IMR-90 (cell line): ENCODE measurements around the gene FBXO17. TPM values are rescaled to one million over a fixed set of nuclear protein-coding genes. Genes with fewer than 3 reads are reported as not detected.

Source experiments
- ATAC-seq: fragments of 200-7000 bp; cut with Tn5 transposase; 2 replicates; pipeline ENCODE4 v1.9.1; 2020; ENCODE audit warnings: low read depth, mild to moderate bottlenecking, moderate library complexity
- BruUV-seq: library from RNA; stranded (reverse); fragments of 400-500 nt; replicated peaks from 2 replicates; lab custom pipeline; 2021; lab: Mats Ljungman, UMichigan
- CTCF ChIA-PET: fragments of 300-600 bp; formaldehyde crosslinking; extraction: SDS; loops from one replicate; lab custom pipeline; 2021; ENCODE audit warnings: antibody characterized with exemption; lab: Yijun Ruan, JAX
- POLR2A ChIA-PET: fragments of 300-600 bp; sonication (Branson Sonifier 250); formaldehyde crosslinking; loops from one replicate; lab custom pipeline; 2022; ENCODE audit warnings: antibody characterized with exemption; ENCODE audit not compliant: unreplicated experiment; lab: Charles Lee
- DNase-seq: peaks from one replicate; pipeline ENCODE4 v3.0.0; 2013
- H2AFZ ChIP-seq: replicated peaks from 2 replicates; pipeline ENCODE3; 2013; ENCODE audit warnings: low read length, mild to moderate bottlenecking; ENCODE audit not compliant: poor library complexity
- H2AK5ac ChIP-seq: 2 replicates; pipeline ENCODE4 v1.6.1; 2013; ENCODE audit warnings: low read depth, low read length, inconsistent platforms
- H2AK9ac ChIP-seq: replicated peaks from 2 replicates; pipeline ENCODE3; 2013; ENCODE audit warnings: mild to moderate bottlenecking, low read depth, low read length, moderate library complexity; ENCODE audit not compliant: poor library complexity
- H2BK120ac ChIP-seq: 2 replicates; pipeline ENCODE4 v1.6.1; 2013; ENCODE audit warnings: low read depth, low read length, inconsistent platforms
- H2BK15ac ChIP-seq: 3 replicates; pipeline ENCODE4 v1.6.1; 2013; ENCODE audit warnings: low read depth, low read length, inconsistent platforms
- H2BK20ac ChIP-seq: 2 replicates; pipeline ENCODE4 v1.6.1; 2013; ENCODE audit warnings: low read depth, mild to moderate bottlenecking, inconsistent platforms, low read length, moderate library complexity
- H2BK5ac ChIP-seq: 2 replicates; pipeline ENCODE4 v1.6.1; 2013; ENCODE audit warnings: mild to moderate bottlenecking, low read depth, low read length, inconsistent platforms; ENCODE audit not compliant: poor library complexity, severe bottlenecking
- H3K14ac ChIP-seq: replicated peaks from 2 replicates; pipeline ENCODE4 v1.6.1; 2013; ENCODE audit warnings: low read depth, low read length, inconsistent platforms
- H3K18ac ChIP-seq: 2 replicates; pipeline ENCODE4 v1.6.1; 2013; ENCODE audit warnings: low read depth, low read length, control low read depth
- H3K23ac ChIP-seq: 2 replicates; pipeline ENCODE4 v1.6.1; 2013; ENCODE audit warnings: low read depth, low read length, inconsistent platforms
- H3K27ac ChIP-seq: 2 replicates; pipeline ENCODE4 v1.5.1; 2013; ENCODE audit warnings: mild to moderate bottlenecking, control low read depth, low read length; ENCODE audit not compliant: insufficient read depth
- H3K27me3 ChIP-seq: 2 replicates; pipeline ENCODE4 v1.6.1; 2013; ENCODE audit warnings: low read length; ENCODE audit not compliant: control insufficient read depth, insufficient read depth
- H3K36me3 ChIP-seq: 2 replicates; pipeline ENCODE4 v1.6.1; 2013; ENCODE audit warnings: low read length, mixed read lengths; ENCODE audit not compliant: control insufficient read depth, insufficient read depth
- H3K4ac ChIP-seq: 2 replicates; pipeline ENCODE4 v1.6.1; 2013; ENCODE audit warnings: low read depth, low read length, inconsistent platforms
- H3K4me1 ChIP-seq: 2 replicates; pipeline ENCODE4 v1.6.1; 2013; ENCODE audit warnings: low read length, mixed read lengths; ENCODE audit not compliant: control insufficient read depth, insufficient read depth
- H3K4me2 ChIP-seq: 2 replicates; pipeline ENCODE4 v1.6.1; 2013; ENCODE audit warnings: low read depth, mild to moderate bottlenecking, control low read depth, low read length, moderate library complexity
- H3K4me3 ChIP-seq: 2 replicates; pipeline ENCODE4 v1.5.1; 2013; ENCODE audit warnings: low read depth, mild to moderate bottlenecking, control low read depth, low read length, moderate library complexity; ENCODE audit not compliant: insufficient read depth
- H3K56ac ChIP-seq: 2 replicates; pipeline ENCODE4 v1.6.1; 2013; ENCODE audit warnings: low read length, inconsistent platforms; ENCODE audit not compliant: insufficient read depth; ENCODE audit errors: extremely low read depth
- H3K79me1 ChIP-seq, 2 experiments: 2 replicates each; pipeline ENCODE4 v1.6.1; 2013; ENCODE audit warnings: low read length in 2 of 2, inconsistent platforms in 1 of 2, low read depth in 1 of 2
- H3K9ac ChIP-seq: 2 replicates; pipeline ENCODE4 v1.6.1; 2013; ENCODE audit warnings: low read depth, low read length, control low read depth
- H3K9me1 ChIP-seq: 2 replicates; pipeline ENCODE4 v1.6.1; 2013; ENCODE audit warnings: low read length, inconsistent platforms; ENCODE audit not compliant: insufficient read depth
- H3K9me3 ChIP-seq: 2 replicates; pipeline ENCODE4 v1.6.1; 2013; ENCODE audit warnings: low read length; ENCODE audit not compliant: control insufficient read depth, insufficient read depth
- H4K20me1 ChIP-seq: 2 replicates; pipeline ENCODE4 v1.6.1; 2013; ENCODE audit warnings: low read length, inconsistent platforms; ENCODE audit not compliant: insufficient read depth
- H4K5ac ChIP-seq: 2 replicates; pipeline ENCODE4 v1.6.1; 2013; ENCODE audit warnings: mild to moderate bottlenecking, low read depth, low read length, control low read depth
- H4K8ac ChIP-seq, 2 experiments: 2 replicates each; pipeline ENCODE4 v1.6.1; 2013; ENCODE audit warnings: low read depth in 2 of 2, low read length in 2 of 2, control low read depth in 1 of 2, inconsistent platforms in 1 of 2
- H4K91ac ChIP-seq: 2 replicates; pipeline ENCODE4 v1.6.1; 2013; ENCODE audit warnings: low read depth, low read length, inconsistent platforms; ENCODE audit not compliant: insufficient read depth
- BHLHE40 ChIP-seq: fragments of 150-350 bp; IDR thresholded peaks from 2 replicates; pipeline ENCODE4 v1.6.1; 2016; ENCODE audit warnings: mild to moderate bottlenecking, low read depth, low read length
- CEBPB ChIP-seq: IDR thresholded peaks from 2 replicates; pipeline ENCODE4 v1.6.1; 2012; ENCODE audit warnings: low read depth, low read length, improper control_type of control experiment
- CHD1 ChIP-seq: IDR thresholded peaks from 2 replicates; pipeline ENCODE4 v1.6.1; 2012; ENCODE audit warnings: low read depth, low read length, improper control_type of control experiment
- MAFK ChIP-seq: IDR thresholded peaks from 2 replicates; pipeline ENCODE4 v1.6.1; 2012; ENCODE audit warnings: low read depth, low read length, improper control_type of control experiment
- MXI1 ChIP-seq: IDR thresholded peaks from 2 replicates; pipeline ENCODE4 v1.6.1; 2012; ENCODE audit warnings: low read depth, mild to moderate bottlenecking, low read length, moderate library complexity, borderline replicate concordance
- RAD21 ChIP-seq: IDR thresholded peaks from 2 replicates; pipeline ENCODE4 v1.6.1; 2012; ENCODE audit warnings: low read length, improper control_type of control experiment
- RFX5 ChIP-seq: IDR thresholded peaks from 2 replicates; pipeline ENCODE4 v1.8.0; 2012; ENCODE audit warnings: low read depth, mild to moderate bottlenecking, low read length, moderate library complexity
- SMC3 ChIP-seq: fragments of 150-350 bp; IDR thresholded peaks from 2 replicates; pipeline ENCODE4 v1.6.1; 2016; ENCODE audit warnings: low read depth, mild to moderate bottlenecking, antibody characterized with exemption, low read length, moderate library complexity
- WGBS, 2 experiments: methylation state at CpG; one replicate each; pipeline versions ENCODE4 v1.1.5 to v1.1.7; 2013; ENCODE audit warnings: missing lambda C conversion rate in 2 of 2; ENCODE audit not compliant: insufficient read length in 1 of 2; ENCODE audit errors: extremely low coverage in 2 of 2; 5-methylcytosine and 5-hydroxymethylcytosine counted together
- dilution Hi-C: fragments of 300-500 bp; cut with HindIII; formaldehyde crosslinking; loops from one replicate; pipeline ENCODE4 v1.14.3; 2018; ENCODE audit warnings: low sequenced_read_pairs; ENCODE audit not compliant: unreplicated experiment
- in situ Hi-C: fragments of 300-500 bp; cut with MboI; formaldehyde crosslinking; loops from 3 replicates; pipeline ENCODE4 v1.14.3; 2019; ENCODE audit warnings: low sequenced_read_pairs, inconsistent platforms, mixed read lengths
- intact Hi-C: fragments of 100-400 bp; cut with micrococcal nuclease; formaldehyde crosslinking; loops from 2 replicates; pipeline ENCODE4 v1.10.0; 2022
- polyA plus RNA-seq, 3 experiments: library from polyadenylated mRNA; depleted of rRNA; stranded (reverse); fragments of >200 nt; gene quantifications; 2 replicates each; pipeline ENCODE4 v1.2.3, GENCODE V29; 2012; ENCODE audit warnings: low replicate concordance in 1 of 3
- total RNA-seq: library from RNA; depleted of rRNA; stranded (reverse); fragments of >200 nt; gene quantifications from 2 replicates; pipeline ENCODE4 v1.2.3, GENCODE V29; 2012
- TF ChIP-seq, protein P1 (sequence below): conservative IDR thresholded peaks from 2 replicates; pipeline ENCODE4 v1.5.1; 2012; ENCODE audit warnings: mild to moderate bottlenecking, low read depth, low read length, improper control_type of control experiment
- TF ChIP-seq, protein P2 (sequence below): fragments of 150-350 bp; IDR thresholded peaks from 2 replicates; pipeline ENCODE4 v1.6.1; 2016; ENCODE audit warnings: low read depth, mild to moderate bottlenecking, low read length, moderate library complexity, borderline replicate concordance
- TF ChIP-seq, protein P3 (sequence below): fragments of 150-350 bp; IDR thresholded peaks from 2 replicates; pipeline ENCODE4 v1.6.1; 2017; ENCODE audit warnings: mild to moderate bottlenecking, antibody characterized with exemption, low read length, low read depth

Gene FBXO17
- total and polyA plus RNA-seq, 2 of the 4 experiments (the other 2 are of a cell fraction) = 10.8 to 20.7 TPM

DNA sequence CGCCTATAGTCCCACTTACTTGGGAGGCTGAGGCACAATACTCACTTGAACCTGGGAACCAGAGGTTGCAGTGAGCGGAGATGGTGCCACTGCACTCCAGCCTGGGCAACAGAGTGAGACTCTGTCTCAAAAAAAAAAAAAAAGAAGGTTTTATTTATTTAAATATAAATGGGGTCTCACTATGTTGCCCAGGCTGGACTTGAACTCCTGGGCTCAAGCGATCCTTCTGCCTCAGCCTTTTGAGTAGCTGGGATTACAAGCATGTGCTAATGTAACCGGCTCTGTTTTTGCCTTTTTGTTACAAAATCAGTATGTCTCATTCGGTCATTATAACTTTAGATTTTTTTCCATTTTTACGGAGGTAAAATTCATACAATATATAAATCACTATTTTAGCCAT lies 32.6 kb upstream of the FBXO17 start:
- dilution Hi-C loops = no loop called here
- POLR2A ChIA-PET = no interaction called here

More for the DNA sequence above, 32.6 kb upstream of the FBXO17 start:
- Histone ChIP-seq H2BK5ac (no peak overlapping the region), H4K20me1 (no peaks in the 10 kb centered on the region), H2BK20ac (no peak overlapping the region), H3K9me1 (no peaks in the 10 kb centered on the region), H3K4me1 (no peaks in the 10 kb centered on the region), H3K14ac (no peak overlapping the region), H4K8ac (no peak overlapping the region), H3K18ac (no peak overlapping the region), H3K4ac (no peak overlapping the region), H4K91ac (no peak overlapping the region), H2AK9ac (no peak overlapping the region), H3K27me3 (peaks cover 14% of the 10 kb centered on the region), H3K56ac (no peak overlapping the region), H3K9ac (no peak overlapping the region), H3K27ac (no peak overlapping the region), H2AFZ (no peak overlapping the region), H3K23ac (no peak overlapping the region), H3K4me2 (no peak overlapping the region), H4K5ac (no peak overlapping the region), H3K9me3 (no peaks in the 10 kb centered on the region), H3K79me1 (no peaks in the 10 kb centered on the region), H2AK5ac (no peak overlapping the region), H3K36me3 (no peaks in the 10 kb centered on the region), H3K4me3 (no peak overlapping the region), H2BK120ac (no peak overlapping the region), H2BK15ac (no peak overlapping the region)
- no TSS peak for BruUV-seq
- whole genome bisulfite sequencing, 2 experiments = no CpG with 5 or more reads among the region's 6 CpGs
- in situ Hi-C loops = no loop called here
- CTCF ChIA-PET = interaction anchor here (0.7 kb wide), 1 partner anchor 1080 kb away, joined by 6 read pairs; no protein-coding TSS in a partner anchor
- no peak for TF ChIP-seq BHLHE40
- no peak for TF ChIP-seq CHD1
- TF ChIP-seq RAD21 = no peak
- no peak for TF ChIP-seq RFX5
- TF ChIP-seq MXI1 = no peak
- TF ChIP-seq, protein P1, sequence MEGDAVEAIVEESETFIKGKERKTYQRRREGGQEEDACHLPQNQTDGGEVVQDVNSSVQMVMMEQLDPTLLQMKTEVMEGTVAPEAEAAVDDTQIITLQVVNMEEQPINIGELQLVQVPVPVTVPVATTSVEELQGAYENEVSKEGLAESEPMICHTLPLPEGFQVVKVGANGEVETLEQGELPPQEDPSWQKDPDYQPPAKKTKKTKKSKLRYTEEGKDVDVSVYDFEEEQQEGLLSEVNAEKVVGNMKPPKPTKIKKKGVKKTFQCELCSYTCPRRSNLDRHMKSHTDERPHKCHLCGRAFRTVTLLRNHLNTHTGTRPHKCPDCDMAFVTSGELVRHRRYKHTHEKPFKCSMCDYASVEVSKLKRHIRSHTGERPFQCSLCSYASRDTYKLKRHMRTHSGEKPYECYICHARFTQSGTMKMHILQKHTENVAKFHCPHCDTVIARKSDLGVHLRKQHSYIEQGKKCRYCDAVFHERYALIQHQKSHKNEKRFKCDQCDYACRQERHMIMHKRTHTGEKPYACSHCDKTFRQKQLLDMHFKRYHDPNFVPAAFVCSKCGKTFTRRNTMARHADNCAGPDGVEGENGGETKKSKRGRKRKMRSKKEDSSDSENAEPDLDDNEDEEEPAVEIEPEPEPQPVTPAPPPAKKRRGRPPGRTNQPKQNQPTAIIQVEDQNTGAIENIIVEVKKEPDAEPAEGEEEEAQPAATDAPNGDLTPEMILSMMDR = no peak
- no peak for TF ChIP-seq CEBPB
- TF ChIP-seq, protein P2, sequence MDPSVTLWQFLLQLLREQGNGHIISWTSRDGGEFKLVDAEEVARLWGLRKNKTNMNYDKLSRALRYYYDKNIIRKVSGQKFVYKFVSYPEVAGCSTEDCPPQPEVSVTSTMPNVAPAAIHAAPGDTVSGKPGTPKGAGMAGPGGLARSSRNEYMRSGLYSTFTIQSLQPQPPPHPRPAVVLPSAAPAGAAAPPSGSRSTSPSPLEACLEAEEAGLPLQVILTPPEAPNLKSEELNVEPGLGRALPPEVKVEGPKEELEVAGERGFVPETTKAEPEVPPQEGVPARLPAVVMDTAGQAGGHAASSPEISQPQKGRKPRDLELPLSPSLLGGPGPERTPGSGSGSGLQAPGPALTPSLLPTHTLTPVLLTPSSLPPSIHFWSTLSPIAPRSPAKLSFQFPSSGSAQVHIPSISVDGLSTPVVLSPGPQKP = no peak
- no peak for TF ChIP-seq SMC3
- TF ChIP-seq MAFK = no peak
- TF ChIP-seq, protein P3, sequence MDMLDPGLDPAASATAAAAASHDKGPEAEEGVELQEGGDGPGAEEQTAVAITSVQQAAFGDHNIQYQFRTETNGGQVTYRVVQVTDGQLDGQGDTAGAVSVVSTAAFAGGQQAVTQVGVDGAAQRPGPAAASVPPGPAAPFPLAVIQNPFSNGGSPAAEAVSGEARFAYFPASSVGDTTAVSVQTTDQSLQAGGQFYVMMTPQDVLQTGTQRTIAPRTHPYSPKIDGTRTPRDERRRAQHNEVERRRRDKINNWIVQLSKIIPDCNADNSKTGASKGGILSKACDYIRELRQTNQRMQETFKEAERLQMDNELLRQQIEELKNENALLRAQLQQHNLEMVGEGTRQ = no peak
- intact Hi-C loops = no loop called here
- DNase-seq (no peak), ATAC-seq (no peak)
